H1 (cell line): Measurements from ENCODE around the gene KCNC1. TPM values are rescaled to one million over a fixed set of nuclear protein-coding genes. Genes with fewer than 3 reads are reported as not detected.

Experiments used
- CTCF ChIA-PET: fragments of 300-600 bp; sonication (Branson Sonifier 250); formaldehyde crosslinking; loops from one replicate; lab custom pipeline; 2021; ENCODE audit not compliant: partially characterized antibody; lab: Charles Lee
- POLR2A ChIA-PET: fragments of 300-600 bp; sonication (Branson Sonifier 250); formaldehyde crosslinking; loops from one replicate; lab custom pipeline; 2021; ENCODE audit warnings: inconsistent platforms; ENCODE audit not compliant: partially characterized antibody; lab: Charles Lee
- DNase-seq, 2 experiments: peaks; one replicate each; pipeline versions ENCODE4 v3.0.0 to v3.0.0-alpha.2; 2010 to 2022; ENCODE audit warnings: low spot score in 2 of 2, low read depth in 1 of 2, mixed read lengths in 1 of 2
- FAIRE-seq: peaks from 2 replicates; lab custom pipeline; 2011; peaks lifted over from hg19 to GRCh38; lab: Jason Lieb, UNC
- H2AFZ ChIP-seq: 2 replicates; pipeline ENCODE4 v1.8.1; 2012; ENCODE audit warnings: low read length, inconsistent platforms
- H2AK5ac ChIP-seq: 2 replicates; pipeline ENCODE4 v1.6.1; 2013; ENCODE audit warnings: low read depth, low read length
- H2BK120ac ChIP-seq: replicated peaks from 2 replicates; pipeline ENCODE3; 2013; ENCODE audit warnings: low read depth, low read length, inconsistent platforms
- H2BK12ac ChIP-seq: 2 replicates; pipeline ENCODE4 v1.6.1; 2013; ENCODE audit warnings: low read depth, low read length
- H2BK15ac ChIP-seq: 2 replicates; pipeline ENCODE4 v1.6.1; 2013; ENCODE audit warnings: low read length
- H2BK20ac ChIP-seq: 2 replicates; pipeline ENCODE4 v1.6.1; 2013; ENCODE audit warnings: low read length
- H2BK5ac ChIP-seq: 2 replicates; pipeline ENCODE4 v1.6.1; 2013; ENCODE audit warnings: low read depth, low read length
- H3K14ac ChIP-seq: 2 replicates; pipeline ENCODE4 v1.6.1; 2013; ENCODE audit warnings: inconsistent platforms; ENCODE audit not compliant: insufficient read length
- H3K18ac ChIP-seq: 2 replicates; pipeline ENCODE4 v1.6.1; 2013; ENCODE audit warnings: low read length; ENCODE audit errors: extremely low read depth
- H3K23ac ChIP-seq: 2 replicates; pipeline ENCODE4 v1.6.1; 2013; ENCODE audit warnings: inconsistent platforms; ENCODE audit not compliant: insufficient read length
- H3K23me2 ChIP-seq: 2 replicates; pipeline ENCODE4 v1.6.1; 2013; ENCODE audit warnings: low read depth, low read length
- H3K27ac ChIP-seq: 2 replicates; pipeline ENCODE4 v1.6.1; 2011; ENCODE audit warnings: low read depth, low read length, inconsistent platforms
- H3K27me3 ChIP-seq, 4 experiments: replicated peaks in 1 of 4; 1 replicate in 1 of 4; 2 replicates in 3 of 4; pipeline versions ENCODE4 v1.6.1 to v1.8.1; 2011 to 2013; ENCODE audit warnings: low read length in 3 of 4, mild to moderate bottlenecking in 3 of 4, inconsistent platforms in 2 of 4, mixed read lengths in 2 of 4, moderate library complexity in 1 of 4; ENCODE audit not compliant: control insufficient read depth in 3 of 4, insufficient read depth in 3 of 4; ENCODE audit errors: extremely low read depth in 1 of 4
- H3K36me3 ChIP-seq, 4 experiments: 2 replicates each; pipeline versions ENCODE4 v1.6.1 to v1.8.1; 2011 to 2013; ENCODE audit warnings: mild to moderate bottlenecking in 4 of 4, low read length in 3 of 4, moderate library complexity in 2 of 4, control low read depth in 1 of 4, inconsistent platforms in 1 of 4; ENCODE audit not compliant: insufficient read depth in 4 of 4, control insufficient read depth in 2 of 4
- H3K4ac ChIP-seq: replicated peaks from 2 replicates; pipeline ENCODE3; 2013; ENCODE audit warnings: low read length, low read depth, mixed read lengths, inconsistent platforms; ENCODE audit not compliant: insufficient read length
- H3K4me1 ChIP-seq, 4 experiments: replicated peaks in 1 of 4; 1 replicate in 1 of 4; 2 replicates in 3 of 4; pipeline versions ENCODE4 v1.6.1 to v1.8.1; 2011 to 2013; ENCODE audit warnings: low read length in 3 of 4, inconsistent platforms in 2 of 4, mixed read lengths in 1 of 4; ENCODE audit not compliant: insufficient read depth in 4 of 4, control insufficient read depth in 3 of 4
- H3K4me2 ChIP-seq, 2 experiments: 2 replicates each; pipeline versions ENCODE4 v1.6.1 to v1.8.1; 2011 to 2013; ENCODE audit warnings: low read depth in 2 of 2, low read length in 2 of 2, control low read depth in 1 of 2, inconsistent platforms in 1 of 2, mild to moderate bottlenecking in 1 of 2; ENCODE audit not compliant: insufficient read depth in 1 of 2
- H3K4me3 ChIP-seq, 4 experiments: fragments of 200-600, 300-600 bp in 1 of 4; sonication (generic), shearing (Covaris generic), sonication (Bioruptor Twin) in 1 of 4; 2 replicates each; pipeline versions ENCODE4 v1.5.1 to v1.8.1; 2011 to 2016; ENCODE audit warnings: low read length in 4 of 4, low read depth in 3 of 4, control low read depth in 2 of 4, inconsistent platforms in 2 of 4, mild to moderate bottlenecking in 2 of 4, mixed read lengths in 1 of 4, moderate library complexity in 1 of 4; ENCODE audit not compliant: insufficient read depth in 2 of 4; ENCODE audit errors: extremely low read depth in 1 of 4
- H3K56ac ChIP-seq: replicated peaks from 2 replicates; pipeline ENCODE3; 2013; ENCODE audit warnings: low read depth, mild to moderate bottlenecking, mixed read lengths, low read length, inconsistent platforms; ENCODE audit not compliant: insufficient read length
- H3K79me1 ChIP-seq: 2 replicates; pipeline ENCODE4 v1.6.1; 2013; ENCODE audit warnings: low read depth, low read length, control low read depth
- H3K79me2 ChIP-seq, 2 experiments: 2 replicates each; pipeline versions ENCODE4 v1.6.1 to v1.8.1; 2012 to 2013; ENCODE audit warnings: low read length in 2 of 2, mild to moderate bottlenecking in 2 of 2, inconsistent platforms in 1 of 2; ENCODE audit not compliant: insufficient read depth in 2 of 2, control insufficient read depth in 1 of 2
- H3K9ac ChIP-seq, 4 experiments: replicated peaks in 1 of 4; 1 replicate in 1 of 4; 2 replicates in 3 of 4; pipeline versions ENCODE4 v1.6.1 to v1.8.1; 2011 to 2013; ENCODE audit warnings: low read depth in 3 of 4, low read length in 3 of 4, control low read depth in 2 of 4, mild to moderate bottlenecking in 2 of 4, moderate library complexity in 2 of 4, inconsistent platforms in 1 of 4; ENCODE audit errors: extremely low read depth in 1 of 4
- H3K9me3 ChIP-seq, 2 experiments: 2 replicates each; pipeline versions ENCODE4 v1.6.1 to v1.8.1; 2012 to 2013; ENCODE audit warnings: mild to moderate bottlenecking in 2 of 2, moderate library complexity in 2 of 2, control low read depth in 1 of 2, inconsistent platforms in 1 of 2, low read depth in 1 of 2, low read length in 1 of 2, mixed read lengths in 1 of 2; ENCODE audit not compliant: insufficient read depth in 2 of 2
- H4K20me1 ChIP-seq, 2 experiments: replicated peaks in 1 of 2; 2 replicates each; pipeline versions ENCODE3 to v1.8.1; 2011 to 2013; ENCODE audit warnings: inconsistent platforms in 2 of 2, low read length in 2 of 2, mild to moderate bottlenecking in 1 of 2; ENCODE audit not compliant: insufficient read depth in 2 of 2, control insufficient read depth in 1 of 2
- H4K5ac ChIP-seq: 2 replicates; pipeline ENCODE4 v1.6.1; 2013; ENCODE audit warnings: low read length, low read depth, mixed read lengths, inconsistent platforms; ENCODE audit not compliant: insufficient read length
- H4K8ac ChIP-seq: 2 replicates; pipeline ENCODE4 v1.8.0; 2013; ENCODE audit warnings: mild to moderate bottlenecking, moderate library complexity, low read length, inconsistent platforms; ENCODE audit not compliant: insufficient read depth; ENCODE audit errors: extremely low read depth
- H4K91ac ChIP-seq: replicated peaks from 2 replicates; pipeline ENCODE3; 2013; ENCODE audit warnings: low read length, mixed read lengths, inconsistent platforms; ENCODE audit not compliant: insufficient read length
- ASH2L ChIP-seq: fragments of 200-600, 300-600 bp; sonication (generic); IDR thresholded peaks from one replicate; pipeline ENCODE4 v1.7.1; 2017; ENCODE audit warnings: low read length
- CBX5 ChIP-seq: fragments of 300-800, 300-1000 bp; sonication (generic); IDR thresholded peaks from 2 replicates; pipeline ENCODE4 v1.7.1; 2016; ENCODE audit warnings: antibody characterized with exemption, low read length, low read depth
- CHD2 ChIP-seq: IDR thresholded peaks from 2 replicates; pipeline ENCODE4 v1.6.1; 2012; ENCODE audit warnings: low read length, improper control_type of control experiment
- HDAC6 ChIP-seq: IDR thresholded peaks from one replicate; pipeline ENCODE4 v1.7.1; 2012; ENCODE audit warnings: low read depth, mild to moderate bottlenecking, inconsistent platforms, low read length, moderate library complexity
- JUN ChIP-seq: IDR thresholded peaks from 2 replicates; pipeline ENCODE4 v1.6.1; 2011; ENCODE audit warnings: low read depth, mild to moderate bottlenecking, improper control_type of control experiment, low read length
- KDM4A ChIP-seq: IDR thresholded peaks from one replicate; pipeline ENCODE4 v1.7.1; 2012; ENCODE audit warnings: low read depth, mild to moderate bottlenecking, moderate library complexity, low read length, inconsistent platforms; ENCODE audit not compliant: severe bottlenecking
- MAX ChIP-seq: IDR thresholded peaks from 2 replicates; pipeline ENCODE4 v1.6.1; 2012; ENCODE audit warnings: inconsistent platforms
- NANOG ChIP-seq: IDR thresholded peaks from 2 replicates; pipeline ENCODE4 v1.6.1; 2011; ENCODE audit warnings: low read length, low read depth, mild to moderate bottlenecking, inconsistent platforms; ENCODE audit not compliant: insufficient read depth, poor library complexity, severe bottlenecking
- RAD21 ChIP-seq, 2 experiments: IDR thresholded peaks in 1 of 2; conservative IDR thresholded peaks in 1 of 2; 2 replicates each; pipeline ENCODE4 v1.6.1; 2011; ENCODE audit warnings: low read depth in 2 of 2, low read length in 2 of 2, improper control_type of control experiment in 1 of 2, inconsistent platforms in 1 of 2, mild to moderate bottlenecking in 1 of 2, moderate library complexity in 1 of 2
- RBBP5 ChIP-seq: IDR thresholded peaks from 2 replicates; pipeline ENCODE4 v1.7.1; 2012; ENCODE audit warnings: low read depth, mild to moderate bottlenecking, inconsistent platforms, low read length, moderate library complexity, borderline replicate concordance
- SRF ChIP-seq: IDR thresholded peaks from 2 replicates; pipeline ENCODE4 v1.6.1; 2011; ENCODE audit warnings: mild to moderate bottlenecking, low read depth, low read length, moderate library complexity
- TAF1 ChIP-seq: IDR thresholded peaks from 2 replicates; pipeline ENCODE4 v1.6.1; 2011; ENCODE audit warnings: mild to moderate bottlenecking, low read depth, low read length
- TAF7 ChIP-seq: optimal IDR thresholded peaks from 2 replicates; pipeline ENCODE3; 2011; ENCODE audit warnings: low read depth, mild to moderate bottlenecking, inconsistent platforms, low read length, moderate library complexity, borderline replicate concordance
- TEAD4 ChIP-seq: IDR thresholded peaks from 2 replicates; pipeline ENCODE4 v1.6.1; 2012; ENCODE audit warnings: low read depth, low read length, inconsistent platforms, mixed read lengths
- WGBS, 2 experiments: shearing (Covaris generic) in 1 of 2; methylation state at CpG; one replicate each; pipeline versions ENCODE4 v1.1.6 to v1.1.7; 2013 to 2015; ENCODE audit warnings: low lambda C conversion rate in 2 of 2, mixed read lengths in 2 of 2, inconsistent platforms in 1 of 2, low coverage in 1 of 2, missing lambda C conversion rate in 1 of 2; ENCODE audit not compliant: insufficient replicate concordance in 2 of 2, insufficient coverage in 1 of 2, insufficient read length in 1 of 2; ENCODE audit errors: extremely low coverage in 1 of 2, missing lambda C conversion rate in 1 of 2; 5-methylcytosine and 5-hydroxymethylcytosine counted together
- polyA plus RNA-seq, 7 experiments: library from polyadenylated mRNA; depleted of rRNA in 3 of 7; stranded (reverse) in 5 of 7; unstranded in 2 of 7; fragments of >200 nt in 5 of 7; fragments of 200-250 nt in 2 of 7; gene quantifications; 1 replicate in 5 of 7; 2 replicates in 1 of 7; 4 replicates in 1 of 7; pipeline versions ENCODE4 v1.2.1 to v1.2.3, GENCODE V29; 2011 to 2013; ENCODE audit warnings: missing spikeins in 2 of 7, mixed read lengths in 2 of 7
- total RNA-seq: library from RNA; stranded (reverse); fragmentation: NEBNext Ultra II Directional; extraction: Animal tissue kit (Norgen Biotek cat#: 25700); gene quantifications from 2 replicates; pipeline ENCODE4 v1.2.1, GENCODE V29; 2021

Gene KCNC1
- total and polyA plus RNA-seq, 2 of the 8 experiments (the other 6 are each of a cell fraction or from before 2014, with no cell fraction given), result 0.11 to 0.26 TPM

DNA sequence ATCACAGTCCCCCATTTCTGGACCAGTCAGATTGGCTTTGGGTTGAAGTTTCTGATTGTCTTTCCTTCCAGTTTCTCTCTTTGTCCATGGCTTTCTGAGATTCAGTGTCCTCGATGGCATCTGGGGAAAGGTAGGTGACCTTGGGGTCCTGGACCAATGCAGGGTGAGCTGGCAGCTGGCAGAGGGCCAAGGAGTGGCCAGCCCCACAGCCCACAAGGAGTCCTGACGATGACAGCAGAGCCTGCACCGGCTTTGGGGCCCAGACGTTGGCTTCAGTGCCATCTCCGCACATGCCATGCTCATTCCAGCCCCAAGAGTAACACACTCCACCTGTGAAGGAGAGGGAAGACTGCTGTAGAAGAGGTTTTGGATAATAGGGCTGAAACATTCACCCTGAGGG, 53.5 kb downstream of the KCNC1 start:
- no peak overlapping the region for H2BK20ac ChIP-seq
- no peak overlapping the region for H3K23ac ChIP-seq
- no peaks in the 10 kb centered on the region for H3K79me2 ChIP-seq
- H3K56ac ChIP-seq, result no peak overlapping the region
- no peak overlapping the region for H3K4ac ChIP-seq
- H3K36me3 ChIP-seq, result no peaks in the 10 kb centered on the region
- no peaks in the 10 kb centered on the region for H3K79me1 ChIP-seq
- FAIRE-seq (no peak), DNase-seq (no peak)
- no peaks in the 10 kb centered on the region for H3K23me2 ChIP-seq
- H3K4me2 ChIP-seq, result no peak overlapping the region
- CTCF ChIA-PET, result interaction anchor here (0.8 to 3.2 kb wide), 5 partner anchors 8 to 102 kb away, joined by 3 to 14 read pairs (median 4); no protein-coding TSS in a partner anchor
- no peak overlapping the region for H3K27ac ChIP-seq
- H4K8ac ChIP-seq, result no peak overlapping the region
- H3K4me1 ChIP-seq, result peaks cover 0 to 2% (median 0%) of the 10 kb centered on the region in 4 experiments; a peak in 1 of 7 replicates
- no peaks in the 10 kb centered on the region for H3K27me3 ChIP-seq
- no peak overlapping the region for H3K4me3 ChIP-seq
- H4K91ac ChIP-seq, result no peak overlapping the region
- no peak overlapping the region for H2BK120ac ChIP-seq
- H2AK5ac ChIP-seq, result no peak overlapping the region; the same call in 1 of the 2 replicates
- no peak overlapping the region for H3K14ac ChIP-seq
- H4K20me1 ChIP-seq, result no peaks in the 10 kb centered on the region
- H2BK12ac ChIP-seq, result no peak overlapping the region
- H3K18ac ChIP-seq, result no peak overlapping the region
- no peak overlapping the region for H4K5ac ChIP-seq
- WGBS, 2 experiments, result 86% methylated on average over 5 of the region's 5 CpGs; no CpG with 5 or more reads in 1 of the 2 experiments
- no peak overlapping the region for H2AFZ ChIP-seq
- H3K9me3 ChIP-seq, result no peaks in the 10 kb centered on the region
- H3K9ac ChIP-seq, result no peak overlapping the region
- H2BK5ac ChIP-seq, result no peak overlapping the region
- no peak overlapping the region for H2BK15ac ChIP-seq
- POLR2A ChIA-PET, result no interaction called here
- TF ChIP-seq TAF7 (no peak), CHD2 (no peak), HDAC6 (no peak), RAD21 (IDR thresholded peaks at IDR 0.05 in 1 of 2, conservative IDR thresholded peaks at IDR 0.05 in 1 of 2; ENCODE audit: low read depth in 2 of 2, low read length in 2 of 2) (no peak), RBBP5 (no peak), KDM4A (no peak), CBX5 (no peak), NANOG (no peak), JUN (no peak), MAX (no peak), ASH2L (no peak), TEAD4 (no peak), SRF (no peak), TAF1 (no peak)
